ENCODE results near the gene KIAA1671.

- TF ChIP-seq ZNF274 (IDR thresholded peaks at IDR 0.05; ENCODE audit: low read depth, low read length) (no peak), YY1 (IDR thresholded peaks at IDR 0.05; ENCODE audit: insufficient read depth, insufficient read length) (no peak), SUZ12 (IDR thresholded peaks at IDR 0.05; ENCODE audit: extremely low read depth, insufficient read depth, insufficient read length) (no peak)
These were observed 253.3 kb downstream of the KIAA1671 start for GRCh38 chr22:25205847-25206246.
